DOHH2 (cell line): ENCODE data around the gene LRP1-AS.

Source experiments
- H3F3A ChIP-seq: fragments of 200-600 bp; sonication (generic), shearing (Covaris generic); 2 replicates; pipeline ENCODE4 v1.6.0; 2016; ENCODE audit warnings: antibody characterized with exemption, mild to moderate bottlenecking; ENCODE audit not compliant: control insufficient read depth, insufficient read depth
- H3K27ac ChIP-seq: fragments of 200-600 bp; sonication (generic); 2 replicates; pipeline ENCODE4 v1.5.1; 2014; ENCODE audit warnings: low read depth, mild to moderate bottlenecking, low read length, moderate library complexity
- H3K27me3 ChIP-seq: fragments of 200-600 bp; sonication (generic); 2 replicates; pipeline ENCODE4 v1.6.1; 2014; ENCODE audit warnings: mild to moderate bottlenecking, low read length, mixed read lengths; ENCODE audit not compliant: control insufficient read depth
- H3K36me3 ChIP-seq: fragments of 200-600 bp; sonication (generic); 2 replicates; pipeline ENCODE4 v1.6.1; 2014; ENCODE audit warnings: mild to moderate bottlenecking, low read length, moderate library complexity, mixed read lengths; ENCODE audit not compliant: control insufficient read depth
- H3K4me1 ChIP-seq: fragments of 200-600 bp; sonication (generic); 2 replicates; pipeline ENCODE4 v1.6.1; 2014; ENCODE audit warnings: mild to moderate bottlenecking, low read length, mixed read lengths; ENCODE audit not compliant: control insufficient read depth
- H3K4me2 ChIP-seq: fragments of 200-600 bp; sonication (generic); 2 replicates; pipeline ENCODE4 v1.6.0; 2014; ENCODE audit warnings: mild to moderate bottlenecking, low read length, moderate library complexity
- H3K4me3 ChIP-seq: fragments of 200-600 bp; sonication (generic); 2 replicates; pipeline ENCODE4 v1.5.1; 2014; ENCODE audit warnings: mild to moderate bottlenecking, low read length, mixed read lengths
- H3K79me2 ChIP-seq: fragments of 200-600 bp; sonication (generic); 2 replicates; pipeline ENCODE4 v1.6.1; 2014; ENCODE audit warnings: mild to moderate bottlenecking, low read length, mixed read lengths; ENCODE audit not compliant: control insufficient read depth
- H3K9me2 ChIP-seq: fragments of 200-600 bp; sonication (generic); replicated peaks from 2 replicates; pipeline ENCODE4 v1.6.1; 2014; ENCODE audit warnings: mild to moderate bottlenecking, low read length, mixed read lengths; ENCODE audit not compliant: control insufficient read depth
- H3K9me3 ChIP-seq: fragments of 200-600 bp; sonication (generic); 2 replicates; pipeline ENCODE4 v1.6.1; 2014; ENCODE audit warnings: antibody characterized with exemption, low read length, mixed read lengths; ENCODE audit not compliant: control insufficient read depth, insufficient read depth
- H4K20me1 ChIP-seq: fragments of 200-600 bp; sonication (generic); 2 replicates; pipeline ENCODE4 v1.6.0; 2014; ENCODE audit warnings: low read depth, mild to moderate bottlenecking, antibody characterized with exemption, low read length, moderate library complexity; ENCODE audit not compliant: control insufficient read depth, insufficient read depth
- EZH2phosphoT487 ChIP-seq: fragments of 200-600 bp; sonication (generic); IDR thresholded peaks from 2 replicates; pipeline ENCODE4 v1.6.1; 2017; ENCODE audit warnings: borderline replicate concordance, mild to moderate bottlenecking, antibody characterized with exemption, low read length, moderate library complexity, mixed read lengths
- TF ChIP-seq, protein P1 (sequence below): fragments of 200-600 bp; sonication (generic); IDR thresholded peaks from one replicate; pipeline ENCODE4 v1.5.1; 2014; ENCODE audit warnings: antibody characterized with exemption, mild to moderate bottlenecking, low read depth, low read length; ENCODE audit not compliant: poor library complexity, severe bottlenecking

The LRP1-AS gene

DNA sequence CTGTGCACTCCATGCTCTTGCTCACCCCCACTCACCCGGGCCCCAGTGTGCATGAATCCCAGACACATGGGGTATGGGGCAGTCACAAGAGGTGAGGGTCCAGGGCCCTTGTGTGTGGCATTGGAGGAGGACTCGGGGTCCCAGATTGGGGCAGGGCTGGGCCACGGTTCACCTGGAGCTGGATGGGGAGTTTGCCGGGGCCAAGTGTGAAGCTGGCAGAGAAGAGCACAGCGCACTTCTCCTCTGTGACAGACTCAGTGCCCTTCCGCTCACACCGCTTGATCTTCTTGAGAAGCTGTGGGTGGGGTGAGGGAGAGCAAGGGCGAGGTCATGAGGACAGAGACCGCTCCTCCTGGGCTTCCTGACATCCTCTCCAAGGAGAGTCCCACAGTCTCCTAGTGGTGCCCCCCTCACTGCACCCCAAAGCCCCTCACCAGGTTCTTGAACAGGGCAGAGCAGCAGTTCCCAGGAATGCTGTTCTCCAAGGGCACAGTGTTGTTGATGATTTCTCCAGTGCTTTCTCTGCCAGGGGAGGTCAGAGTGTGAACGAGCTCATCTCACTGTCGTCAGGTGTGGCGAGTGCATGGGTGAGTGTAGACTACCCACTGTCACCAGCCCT lies 43.0 kb downstream of the LRP1-AS start:
- Histone ChIP-seq H3F3A (no peaks in the 10 kb centered on the region; the same call in 1 of the 2 replicates), H3K4me2 (no peak overlapping the region), H4K20me1 (peaks cover 16% of the 10 kb centered on the region; the same call in 1 of the 2 replicates), H3K27ac (no peak overlapping the region), H3K36me3 (peaks cover 81% of the 10 kb centered on the region), H3K4me1 (peaks cover 17% of the 10 kb centered on the region), H3K27me3 (no peaks in the 10 kb centered on the region), H3K9me2 (no peaks in the 10 kb centered on the region), H3K4me3 (no peak overlapping the region), H3K79me2 (peaks cover 32% of the 10 kb centered on the region), H3K9me3 (no peaks in the 10 kb centered on the region)
- no peak for TF ChIP-seq EZH2phosphoT487
- TF ChIP-seq, protein P1, sequence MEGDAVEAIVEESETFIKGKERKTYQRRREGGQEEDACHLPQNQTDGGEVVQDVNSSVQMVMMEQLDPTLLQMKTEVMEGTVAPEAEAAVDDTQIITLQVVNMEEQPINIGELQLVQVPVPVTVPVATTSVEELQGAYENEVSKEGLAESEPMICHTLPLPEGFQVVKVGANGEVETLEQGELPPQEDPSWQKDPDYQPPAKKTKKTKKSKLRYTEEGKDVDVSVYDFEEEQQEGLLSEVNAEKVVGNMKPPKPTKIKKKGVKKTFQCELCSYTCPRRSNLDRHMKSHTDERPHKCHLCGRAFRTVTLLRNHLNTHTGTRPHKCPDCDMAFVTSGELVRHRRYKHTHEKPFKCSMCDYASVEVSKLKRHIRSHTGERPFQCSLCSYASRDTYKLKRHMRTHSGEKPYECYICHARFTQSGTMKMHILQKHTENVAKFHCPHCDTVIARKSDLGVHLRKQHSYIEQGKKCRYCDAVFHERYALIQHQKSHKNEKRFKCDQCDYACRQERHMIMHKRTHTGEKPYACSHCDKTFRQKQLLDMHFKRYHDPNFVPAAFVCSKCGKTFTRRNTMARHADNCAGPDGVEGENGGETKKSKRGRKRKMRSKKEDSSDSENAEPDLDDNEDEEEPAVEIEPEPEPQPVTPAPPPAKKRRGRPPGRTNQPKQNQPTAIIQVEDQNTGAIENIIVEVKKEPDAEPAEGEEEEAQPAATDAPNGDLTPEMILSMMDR, result no peak

DNA sequence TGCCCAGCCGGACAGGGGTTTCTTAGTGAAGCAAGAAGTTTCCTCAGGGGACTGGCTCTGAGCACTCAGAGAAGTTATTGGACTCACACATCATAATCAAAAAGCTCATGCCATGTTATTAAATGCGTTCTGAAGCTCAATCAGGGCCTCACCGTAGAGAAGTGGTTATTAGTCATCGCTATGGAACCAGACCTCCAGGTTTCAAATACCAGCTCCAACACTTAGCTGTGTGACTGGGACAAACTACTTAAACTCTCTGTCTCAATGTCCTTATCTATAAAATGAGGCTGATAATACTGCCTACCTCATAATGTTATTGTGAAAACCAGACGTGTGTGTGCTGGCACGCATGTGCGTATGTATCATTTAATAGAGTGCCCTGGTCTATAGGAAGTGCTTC lies 43.6 kb downstream of the LRP1-AS start:
- no peaks in the 10 kb centered on the region for H3K9me2 ChIP-seq
- H3K27me3 ChIP-seq, result no peaks in the 10 kb centered on the region
- H4K20me1 ChIP-seq, result peaks cover 14% of the 10 kb centered on the region; the same call in 1 of the 2 replicates
- peaks cover 15% of the 10 kb centered on the region for H3K4me1 ChIP-seq
- H3F3A ChIP-seq, result no peaks in the 10 kb centered on the region; the same call in 1 of the 2 replicates
- no peaks in the 10 kb centered on the region for H3K9me3 ChIP-seq
- H3K4me3 ChIP-seq, result no peak overlapping the region
- peaks cover 83% of the 10 kb centered on the region for H3K36me3 ChIP-seq
- H3K4me2 ChIP-seq, result no peak overlapping the region
- H3K27ac ChIP-seq, result no peak overlapping the region
- H3K79me2 ChIP-seq, result peaks cover 27% of the 10 kb centered on the region
- TF ChIP-seq EZH2phosphoT487, result no peak
- TF ChIP-seq, protein P1, result no peak

DNA sequence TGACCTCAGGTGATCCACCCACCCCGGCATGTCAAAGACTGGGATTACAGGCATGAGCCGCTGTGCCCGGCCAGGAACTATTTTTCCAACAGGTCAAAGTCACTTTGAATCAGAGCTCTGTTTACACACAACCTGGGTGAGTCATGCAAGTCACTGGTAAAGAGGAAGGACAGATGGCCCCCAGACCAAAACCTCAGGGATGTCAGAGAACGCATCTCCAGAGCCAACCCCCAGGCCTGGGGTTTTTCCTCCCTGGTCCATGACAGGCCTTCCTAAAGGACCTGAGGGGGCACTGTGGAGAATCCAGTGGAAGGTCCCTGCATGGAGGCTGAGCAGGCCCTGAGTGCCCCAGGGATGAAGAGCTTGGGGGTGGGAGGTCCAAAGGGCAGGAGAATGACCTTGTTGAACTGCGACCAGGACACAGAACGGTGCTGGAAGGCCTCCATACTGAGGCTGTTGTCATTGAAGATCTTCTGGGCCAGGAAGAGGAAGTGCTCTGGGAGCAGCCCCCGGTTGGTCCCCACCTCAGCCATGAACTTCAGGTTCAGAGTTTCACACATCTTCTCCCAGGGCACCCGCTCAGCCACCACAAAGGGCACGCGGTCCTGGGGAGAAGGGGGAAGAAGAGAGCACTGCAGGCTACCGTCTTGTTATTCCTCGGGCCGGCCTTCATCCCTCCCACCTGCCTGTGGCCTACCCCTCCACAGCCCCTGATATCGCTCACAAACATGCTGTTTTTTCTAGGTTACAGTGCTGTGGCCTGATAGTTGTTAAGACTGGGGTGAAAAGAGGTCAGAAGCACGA lies 45.3 kb downstream of the LRP1-AS start:
- Histone ChIP-seq H3K4me3 (no peak overlapping the region), H3F3A (no peaks in the 10 kb centered on the region; the same call in 1 of the 2 replicates), H4K20me1 (0 out of 2 replicates have a peak, but pooled peaks cover 3% of the 10 kb centered on the region), H3K27ac (no peak overlapping the region), H3K9me2 (no peaks in the 10 kb centered on the region), H3K4me2 (no peak overlapping the region), H3K4me1 (no peaks in the 10 kb centered on the region), H3K36me3 (peaks cover 83% of the 10 kb centered on the region), H3K79me2 (peaks cover 9% of the 10 kb centered on the region), H3K9me3 (no peaks in the 10 kb centered on the region), H3K27me3 (no peaks in the 10 kb centered on the region)
- TF ChIP-seq EZH2phosphoT487, result no peak
- TF ChIP-seq, protein P1, result no peak
